ENCODE data around the gene TRHDE. TPM values are rescaled to one million over a fixed set of nuclear protein-coding genes. Genes with fewer than 3 reads are reported as not detected.

Gene TRHDE
- 0.34 to 1.2 TPM (median 0.87 TPM) in 3 replicates for total RNA-seq
- long read RNA-seq, result 0 reads

- peaks cover 46% of the 10 kb centered on the region for H3K27me3 Mint-ChIP-seq (ENCODE audit: low read depth)
- peak within 1 kb of the TSS; percentile 82 for H3K27ac Mint-ChIP-seq (ENCODE audit: unreplicated experiment)
These were observed at the start of gene TRHDE for GRCh38 chr12:72272091-72272661. Gene TRHDE (plus strand): TSS chr12:72272370. CDS start chr12:72272644, 274 bp downstream.

DNA sequence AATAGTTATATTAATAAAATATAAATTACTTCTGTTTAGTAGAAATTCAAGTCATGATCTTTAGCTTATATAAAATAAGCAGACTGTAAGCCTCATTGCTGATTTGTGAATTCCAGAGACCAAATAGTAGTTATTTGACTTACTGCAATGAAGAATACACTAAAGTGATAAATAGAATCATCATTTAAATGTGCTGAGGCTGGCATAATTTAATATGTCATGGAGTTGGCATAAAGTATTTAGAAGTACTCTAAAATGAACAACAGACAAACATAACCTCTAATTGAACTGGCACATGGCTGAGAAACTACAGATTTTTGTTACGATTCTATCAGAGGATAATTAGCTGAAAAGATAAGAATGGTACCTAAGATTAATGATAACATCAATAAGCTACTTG lies 45.7 kb upstream of the TRHDE start:
- Mint-ChIP-seq H3K9me3 (ENCODE audit: low read depth) (peaks cover 6% of the 10 kb centered on the region), H3K27me3 (ENCODE audit: low read depth) (peaks cover 5% of the 10 kb centered on the region), H3K4me3 (ENCODE audit: unreplicated experiment) (no peak overlapping the region), H3K27ac (ENCODE audit: unreplicated experiment) (no peak overlapping the region), H3K4me1 (ENCODE audit: low read depth) (peaks cover 24% of the 10 kb centered on the region), H3K36me3 (ENCODE audit: low read depth) (no peaks in the 10 kb centered on the region)
- no peak for DNase-seq (ENCODE audit: low spot score)
- TF ChIP-seq CTCF (IDR thresholded peaks at IDR 0.05), result no peak

More at GRCh38 chr12:72272091-72272661, at the start of gene TRHDE:
- DNase-seq (ENCODE audit: low spot score), result peak; percentile 81
- Mint-ChIP-seq H3K4me3 (ENCODE audit: unreplicated experiment) (peak within 1 kb of the TSS; percentile 89), H3K36me3 (ENCODE audit: low read depth) (no peaks in the 10 kb centered on the region), H3K4me1 (ENCODE audit: low read depth) (peaks cover 16% of the 10 kb centered on the region), H3K9me3 (ENCODE audit: low read depth) (no peaks in the 10 kb centered on the region)
- no peak for TF ChIP-seq CTCF (IDR thresholded peaks at IDR 0.05)

DNA sequence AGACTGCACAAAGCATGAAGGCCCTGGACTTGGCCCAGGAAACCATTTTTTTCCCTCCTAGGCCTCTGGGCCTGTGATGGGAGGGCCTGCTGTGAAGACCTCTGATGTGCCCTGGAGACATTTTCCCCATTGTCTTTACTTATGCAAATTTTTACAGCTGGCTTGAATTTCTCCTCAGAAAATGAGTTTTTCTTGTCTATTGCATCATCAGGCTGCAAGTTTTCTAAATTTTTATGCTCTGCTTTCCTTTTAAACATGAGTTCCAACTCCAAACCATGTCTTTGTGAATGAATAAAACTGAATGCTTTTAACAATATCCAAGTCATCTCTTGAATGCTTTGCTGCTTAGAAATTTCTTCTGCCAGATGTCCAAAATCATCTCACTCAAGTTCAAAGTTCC lies 43.7 kb upstream of the TRHDE start:
- Mint-ChIP-seq H3K9me3 (ENCODE audit: low read depth) (peaks cover 6% of the 10 kb centered on the region), H3K4me3 (ENCODE audit: unreplicated experiment) (no peak overlapping the region), H3K27me3 (ENCODE audit: low read depth) (no peaks in the 10 kb centered on the region), H3K27ac (ENCODE audit: unreplicated experiment) (no peak overlapping the region), H3K4me1 (ENCODE audit: low read depth) (peaks cover 33% of the 10 kb centered on the region), H3K36me3 (ENCODE audit: low read depth) (no peaks in the 10 kb centered on the region)
- no peak for TF ChIP-seq CTCF (IDR thresholded peaks at IDR 0.05)
- DNase-seq (ENCODE audit: low spot score), result no peak

- H3K4me1 Mint-ChIP-seq (ENCODE audit: low read depth), result peaks cover 35% of the 10 kb centered on the region
- no peaks in the 10 kb centered on the region for H3K27me3 Mint-ChIP-seq (ENCODE audit: low read depth)
- H3K36me3 Mint-ChIP-seq (ENCODE audit: low read depth), result no peaks in the 10 kb centered on the region
- H3K9me3 Mint-ChIP-seq (ENCODE audit: low read depth), result peaks cover 6% of the 10 kb centered on the region
- DNase-seq (ENCODE audit: low spot score), result no peak
- TF ChIP-seq CTCF (IDR thresholded peaks at IDR 0.05), result no peak
- H3K27ac Mint-ChIP-seq (ENCODE audit: unreplicated experiment), result peak overlapping the region; percentile 72
- no peak overlapping the region for H3K4me3 Mint-ChIP-seq (ENCODE audit: unreplicated experiment)
These were observed 41.6 kb upstream of the TRHDE start for GRCh38 chr12:72230589-72230988.

DNA sequence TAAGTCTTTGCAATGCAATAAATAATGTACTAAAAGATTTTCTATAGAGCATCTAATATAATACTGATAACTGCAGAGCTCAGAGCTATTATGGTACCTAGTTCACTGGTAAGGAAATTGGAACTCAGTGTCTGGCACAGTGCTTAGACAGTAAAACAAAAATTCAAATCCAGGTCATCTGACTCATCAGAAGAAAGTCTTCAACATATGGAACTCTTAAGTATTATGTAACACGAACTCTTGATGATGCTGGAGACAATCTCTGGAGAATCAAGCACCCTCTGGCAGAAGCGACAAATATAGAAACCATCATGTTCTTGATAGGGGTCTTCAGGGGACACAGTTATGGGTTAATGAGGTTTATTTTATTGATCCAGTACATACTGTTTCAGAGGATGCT lies 37.3 kb upstream of the TRHDE start:
- DNase-seq (ENCODE audit: low spot score), result no peak
- Mint-ChIP-seq H3K27ac (ENCODE audit: unreplicated experiment) (no peak overlapping the region), H3K27me3 (ENCODE audit: low read depth) (no peaks in the 10 kb centered on the region), H3K4me3 (ENCODE audit: unreplicated experiment) (no peak overlapping the region), H3K4me1 (ENCODE audit: low read depth) (peaks cover 36% of the 10 kb centered on the region), H3K9me3 (ENCODE audit: low read depth) (no peaks in the 10 kb centered on the region), H3K36me3 (ENCODE audit: low read depth) (no peaks in the 10 kb centered on the region)
- TF ChIP-seq CTCF (IDR thresholded peaks at IDR 0.05), result no peak

Data from chondrocyte (in vitro differentiated cells).